A549 (cell line): ENCODE measurements around the gene CHMP1B. TPM values are rescaled to one million over a fixed set of nuclear protein-coding genes. Genes with fewer than 3 reads are reported as not detected.

ENCODE experiments used
- ATAC-seq, 2 experiments: fragments of 200-7000 bp in 1 of 2; fragments of >200 bp in 1 of 2; cut with Nextera tagmentation in 1 of 2; cut with Tn5 transposase in 1 of 2; 3 replicates each; pipeline versions ENCODE4 v1.8.0 to v1.9.1; 2018 to 2020; ENCODE audit warnings: mild to moderate bottlenecking in 1 of 2, moderate library complexity in 1 of 2
- CTCF ChIA-PET: fragments of 300-600 bp; sonication (Branson Sonifier 250); formaldehyde crosslinking; extraction: SDS; loops from one replicate; lab custom pipeline; 2021; ENCODE audit warnings: antibody characterized with exemption, inconsistent platforms; lab: Yijun Ruan, JAX
- POLR2A ChIA-PET: fragments of 350-600 bp; formaldehyde crosslinking; extraction: SDS; loops from one replicate; lab custom pipeline; 2021; ENCODE audit warnings: antibody characterized with exemption, inconsistent platforms; lab: Yijun Ruan, JAX
- DNase-seq, 2 experiments: peaks; one replicate each; pipeline versions ENCODE4 v3.0.0 to v3.0.0-alpha.2; 2011 to 2016; ENCODE audit warnings: low read depth in 1 of 2, low spot score in 1 of 2
- FAIRE-seq: peaks from 2 replicates; lab custom pipeline; 2011; peaks lifted over from hg19 to GRCh38; lab: Jason Lieb, UNC
- H3K27ac ChIP-seq, 2 experiments: fragments of >200 bp; sonication (Bioruptor Twin); formaldehyde crosslinking; 3 replicates each; pipeline ENCODE4 v1.5.1; 2016 to 2017
- H3K4me1 ChIP-seq: fragments of >200 bp; sonication (Bioruptor Twin); formaldehyde crosslinking; 3 replicates; pipeline ENCODE4 v1.6.1; 2016
- H3K4me2 ChIP-seq: fragments of >200 bp; sonication (Bioruptor Twin); formaldehyde crosslinking; 3 replicates; pipeline ENCODE4 v1.6.1; 2016
- H3K4me3 ChIP-seq: fragments of >200 bp; sonication (Bioruptor Twin); formaldehyde crosslinking; 3 replicates; pipeline ENCODE4 v1.5.1; 2016
- H3K9me3 ChIP-seq: fragments of >200 bp; sonication (Bioruptor Twin); formaldehyde crosslinking; 3 replicates; pipeline ENCODE4 v1.6.1; 2016
- CHD2 ChIP-seq: fragments of 150-350 bp; IDR thresholded peaks from 2 replicates; pipeline ENCODE4 v1.6.1; 2014; ENCODE audit warnings: low read length; ENCODE audit not compliant: partially characterized antibody
- FOXS1 ChIP-seq: fragments of 250-450 bp; sonication (Bioruptor Pico); IDR thresholded peaks from 2 replicates; pipeline ENCODE4 v1.5.0; 2020; ENCODE audit warnings: mild to moderate bottlenecking, moderate library complexity
- HDAC2 ChIP-seq: fragments of 200-600 bp; sonication (generic); IDR thresholded peaks from 2 replicates; pipeline ENCODE4 v1.6.1; 2016
- HOXB5 ChIP-seq: fragments of 250-450 bp; sonication (Bioruptor Pico); IDR thresholded peaks from 2 replicates; pipeline ENCODE4 v1.5.0; 2020; ENCODE audit warnings: mild to moderate bottlenecking, moderate library complexity
- MAX ChIP-seq: IDR thresholded peaks from 2 replicates; pipeline ENCODE4 v1.6.1; 2012
- NFE2L2 ChIP-seq: fragments of 150-350 bp; conservative IDR thresholded peaks from 2 replicates; pipeline ENCODE4 v1.6.1; 2014; ENCODE audit warnings: low read length
- RAD21 ChIP-seq, 2 experiments: fragments of >200 bp in 1 of 2; sonication (Bioruptor Twin) in 1 of 2; formaldehyde crosslinking in 1 of 2; IDR thresholded peaks in 1 of 2; conservative IDR thresholded peaks in 1 of 2; 2 replicates in 1 of 2; 3 replicates in 1 of 2; pipeline ENCODE4 v1.6.1; 2012 to 2018; ENCODE audit warnings: inconsistent platforms in 1 of 2
- RCOR1 ChIP-seq: fragments of 150-350 bp; IDR thresholded peaks from 2 replicates; pipeline ENCODE4 v1.6.1; 2014; ENCODE audit warnings: antibody characterized with exemption, low read length, low read depth
- REST ChIP-seq: fragments of 200-600 bp; sonication (generic); IDR thresholded peaks from 2 replicates; pipeline ENCODE4 v1.6.1; 2016; ENCODE audit warnings: antibody characterized with exemption, mild to moderate bottlenecking, moderate library complexity
- RFX5 ChIP-seq: fragments of 450-650 bp; IDR thresholded peaks from 2 replicates; pipeline ENCODE4 v1.7.1; 2014; ENCODE audit warnings: antibody characterized with exemption, mild to moderate bottlenecking, moderate library complexity
- TFCP2L1 ChIP-seq: fragments of 250-450 bp; sonication (Bioruptor Pico); IDR thresholded peaks from 2 replicates; pipeline ENCODE4 v1.5.0; 2021; ENCODE audit warnings: mild to moderate bottlenecking
- ZNF302 ChIP-seq: fragments of 250-450 bp; sonication (Bioruptor Pico); IDR thresholded peaks from 2 replicates; pipeline ENCODE4 v1.9.0; 2021; ENCODE audit warnings: inconsistent platforms, mild to moderate bottlenecking, moderate library complexity
- ZSCAN20 ChIP-seq: fragments of 250-450 bp; sonication (Bioruptor Pico); IDR thresholded peaks from 2 replicates; pipeline ENCODE4 v1.8.0; 2022; ENCODE audit warnings: mild to moderate bottlenecking, moderate library complexity
- whole genome bisulfite sequencing: methylation state at CpG from one replicate; pipeline ENCODE4 v1.1.6; 2017; ENCODE audit errors: missing lambda C conversion rate; 5-methylcytosine and 5-hydroxymethylcytosine counted together
- polyA plus RNA-seq, 4 experiments: library from polyadenylated mRNA; depleted of rRNA in 3 of 4; stranded (reverse); fragments of >200 nt; fragmentation: RNase III in 1 of 4; extraction: RNeasy Plus Mini Kit Qiagen cat#74134 plus additional on column Dnase treatment in 1 of 4; gene quantifications; 2 replicates in 3 of 4; 3 replicates in 1 of 4; pipeline ENCODE4 v1.2.3, GENCODE V29; 2011 to 2017
- TF ChIP-seq, protein P1 (sequence below): fragments of >200 bp; sonication (Bioruptor Twin); formaldehyde crosslinking; IDR thresholded peaks from 3 replicates; pipeline ENCODE4 v1.5.1; 2016
- TF ChIP-seq, protein P2 (sequence below): fragments of 250-450 bp; sonication (Bioruptor Pico); IDR thresholded peaks from 2 replicates; pipeline ENCODE4 v1.5.0; 2021; ENCODE audit warnings: mild to moderate bottlenecking, moderate library complexity, borderline replicate concordance

CHMP1B gene
- polyA plus RNA-seq, 2 of the 4 experiments (the other 2 are of a cell fraction) = 44.9 to 60.8 TPM

- DNase-seq (no peak), FAIRE-seq (no peak), ATAC-seq (no peak)
- Histone ChIP-seq H3K4me2 (no peak overlapping the region), H3K9me3 (no peaks in the 10 kb centered on the region), H3K4me1 (peaks cover 25% of the 10 kb centered on the region), H3K27ac (peak overlapping the region; percentile 98 to 99; a peak in 5 of 6 replicates), H3K4me3 (no peak overlapping the region)
- WGBS = 87% methylated on average over 3 of the region's 6 CpGs
- TF ChIP-seq CHD2 (no peak), MAX (no peak), RAD21 (conservative IDR thresholded peaks at IDR 0.05 in 1 of 2, IDR thresholded peaks at IDR 0.05 in 1 of 2) (no peak), RCOR1 (no peak), ZNF302 (no peak), TFCP2L1 (CRISPR knock-in tag) (no peak), REST (no peak), HDAC2 (no peak), ZSCAN20 (CRISPR knock-in tag) (no peak), NFE2L2 (no peak), HOXB5 (no peak)
- TF ChIP-seq, protein P1, sequence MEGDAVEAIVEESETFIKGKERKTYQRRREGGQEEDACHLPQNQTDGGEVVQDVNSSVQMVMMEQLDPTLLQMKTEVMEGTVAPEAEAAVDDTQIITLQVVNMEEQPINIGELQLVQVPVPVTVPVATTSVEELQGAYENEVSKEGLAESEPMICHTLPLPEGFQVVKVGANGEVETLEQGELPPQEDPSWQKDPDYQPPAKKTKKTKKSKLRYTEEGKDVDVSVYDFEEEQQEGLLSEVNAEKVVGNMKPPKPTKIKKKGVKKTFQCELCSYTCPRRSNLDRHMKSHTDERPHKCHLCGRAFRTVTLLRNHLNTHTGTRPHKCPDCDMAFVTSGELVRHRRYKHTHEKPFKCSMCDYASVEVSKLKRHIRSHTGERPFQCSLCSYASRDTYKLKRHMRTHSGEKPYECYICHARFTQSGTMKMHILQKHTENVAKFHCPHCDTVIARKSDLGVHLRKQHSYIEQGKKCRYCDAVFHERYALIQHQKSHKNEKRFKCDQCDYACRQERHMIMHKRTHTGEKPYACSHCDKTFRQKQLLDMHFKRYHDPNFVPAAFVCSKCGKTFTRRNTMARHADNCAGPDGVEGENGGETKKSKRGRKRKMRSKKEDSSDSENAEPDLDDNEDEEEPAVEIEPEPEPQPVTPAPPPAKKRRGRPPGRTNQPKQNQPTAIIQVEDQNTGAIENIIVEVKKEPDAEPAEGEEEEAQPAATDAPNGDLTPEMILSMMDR = no peak
- CTCF ChIA-PET = interaction anchor here (0.9 to 2.5 kb wide), 5 partner anchors 33 to 133 kb away, joined by 3 to 10 read pairs (median 3); no protein-coding TSS in a partner anchor
- POLR2A ChIA-PET = no interaction called here
Measured at GRCh38 chr18:11862468-11863137, 11.4 kb downstream of the CHMP1B start.

GRCh38 chr18:11864471-11864870 lies 13.3 kb downstream of the CHMP1B start:
- no peak for ATAC-seq
- CTCF ChIA-PET = interaction anchor here (0.8 to 0.9 kb wide), 2 partner anchors 74 to 132 kb away, joined by 3 read pairs; no protein-coding TSS in a partner anchor
- 87% methylated on average over 2 of the region's 2 CpGs for WGBS
- TF ChIP-seq, protein P2, sequence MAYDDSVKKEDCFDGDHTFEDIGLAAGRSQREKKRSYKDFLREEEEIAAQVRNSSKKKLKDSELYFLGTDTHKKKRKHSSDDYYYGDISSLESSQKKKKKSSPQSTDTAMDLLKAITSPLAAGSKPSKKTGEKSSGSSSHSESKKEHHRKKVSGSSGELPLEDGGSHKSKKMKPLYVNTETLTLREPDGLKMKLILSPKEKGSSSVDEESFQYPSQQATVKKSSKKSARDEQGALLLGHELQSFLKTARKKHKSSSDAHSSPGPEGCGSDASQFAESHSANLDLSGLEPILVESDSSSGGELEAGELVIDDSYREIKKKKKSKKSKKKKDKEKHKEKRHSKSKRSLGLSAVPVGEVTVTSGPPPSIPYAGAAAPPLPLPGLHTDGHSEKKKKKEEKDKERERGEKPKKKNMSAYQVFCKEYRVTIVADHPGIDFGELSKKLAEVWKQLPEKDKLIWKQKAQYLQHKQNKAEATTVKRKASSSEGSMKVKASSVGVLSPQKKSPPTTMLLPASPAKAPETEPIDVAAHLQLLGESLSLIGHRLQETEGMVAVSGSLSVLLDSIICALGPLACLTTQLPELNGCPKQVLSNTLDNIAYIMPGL (CRISPR knock-in tag) = no peak
- TF ChIP-seq FOXS1 (CRISPR knock-in tag) (no peak), RFX5 (no peak)
- POLR2A ChIA-PET = interaction anchor here (0.5 kb wide), 1 partner anchor 141 kb away, joined by 4 read pairs; no protein-coding TSS in a partner anchor
- H3K4me1 ChIP-seq = peaks cover 25% of the 10 kb centered on the region
- no peak overlapping the region for H3K4me3 ChIP-seq
- no peak overlapping the region for H3K4me2 ChIP-seq
- no peak for DNase-seq
- no peak for FAIRE-seq
- H3K9me3 ChIP-seq = no peaks in the 10 kb centered on the region
- H3K27ac ChIP-seq = peak overlapping the region in 1 of 2 experiments; percentile 98; a peak in 2 of 6 replicates
